Mucosa of rectum (tissue), 2 donors: ENCODE results near the gene CDYL.

Experiments
- H3K27ac ChIP-seq, 2 donors: one replicate each; pipeline ENCODE4 v1.7.0; 2013; ENCODE audit warnings: inconsistent platforms in 2 of 2, low read depth in 2 of 2, low read length in 2 of 2
- H3K27me3 ChIP-seq, 2 donors: one replicate each; pipeline ENCODE4 v1.7.0; 2013; ENCODE audit warnings: low read length in 2 of 2; ENCODE audit not compliant: control insufficient read depth in 2 of 2, insufficient read depth in 2 of 2
- H3K36me3 ChIP-seq, 2 donors: one replicate each; pipeline ENCODE4 v1.7.0; 2013; ENCODE audit warnings: low read length in 2 of 2; ENCODE audit not compliant: control insufficient read depth in 2 of 2, insufficient read depth in 2 of 2
- H3K4me1 ChIP-seq, 2 donors: one replicate each; pipeline ENCODE4 v1.7.0; 2013; ENCODE audit warnings: low read length in 2 of 2, mild to moderate bottlenecking in 1 of 2; ENCODE audit not compliant: control insufficient read depth in 2 of 2, insufficient read depth in 2 of 2
- H3K4me3 ChIP-seq, 2 donors: one replicate each; pipeline ENCODE4 v1.7.0; 2013; ENCODE audit warnings: low read length in 2 of 2
- H3K9ac ChIP-seq, 2 donors: one replicate each; pipeline ENCODE4 v1.7.0; 2013; ENCODE audit warnings: low read length in 2 of 2, low read depth in 1 of 2, mild to moderate bottlenecking in 1 of 2
- H3K9me3 ChIP-seq, 2 donors: one replicate each; pipeline ENCODE4 v1.7.0; 2013; ENCODE audit warnings: low read length in 2 of 2; ENCODE audit not compliant: control insufficient read depth in 2 of 2
- donor health status: healthy.
- donor health status: Normal muscosa, but diverticular disease.

CDYL gene

DNA sequence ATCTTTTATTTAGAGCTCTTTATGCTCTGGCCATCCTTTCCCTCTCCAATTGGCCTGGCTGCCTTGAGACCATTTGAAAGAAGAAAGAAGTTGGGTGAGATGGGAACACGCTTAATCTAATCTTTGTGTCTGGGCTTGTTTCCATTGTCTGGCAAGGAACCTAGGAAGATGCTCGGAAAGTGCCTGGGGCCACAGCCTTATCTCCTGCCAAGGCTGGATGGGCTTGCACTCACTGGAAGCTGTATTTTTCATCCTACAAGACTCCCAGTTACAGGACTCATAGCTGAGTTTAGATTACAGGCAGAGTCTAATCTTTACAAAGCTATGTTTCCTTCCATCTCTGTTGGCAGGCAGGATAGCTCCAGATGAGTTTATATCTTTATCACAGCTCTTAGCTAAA is 33.1 kb upstream of the CDYL start:
- Histone ChIP-seq H3K27me3 (no peaks in the 10 kb centered on the region), H3K4me3 (no peak overlapping the region), H3K4me1 (no peaks in the 10 kb centered on the region), H3K36me3 (no peaks in the 10 kb centered on the region), H3K9ac (no peak overlapping the region), H3K27ac (no peak overlapping the region), H3K9me3 (no peaks in the 10 kb centered on the region)

DNA sequence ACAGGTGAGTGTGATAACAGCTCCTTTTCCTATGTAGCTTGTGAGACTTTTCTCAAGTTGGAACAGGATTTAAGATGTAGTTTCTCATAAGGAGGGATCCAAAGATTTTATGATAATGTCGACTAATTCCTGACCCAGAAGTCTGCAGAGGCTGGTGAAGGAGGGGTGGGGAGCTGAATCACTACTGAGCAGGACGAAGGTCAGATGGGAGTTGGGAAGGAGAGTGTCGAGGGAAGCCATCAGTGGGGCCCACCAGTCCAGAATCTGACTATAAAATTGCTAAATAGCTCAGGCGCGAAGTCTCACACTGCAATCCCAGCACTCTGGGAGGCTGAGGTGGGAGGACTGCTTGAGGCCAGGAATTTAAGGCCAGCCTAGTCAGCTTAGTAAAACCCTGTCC is 32.3 kb upstream of the CDYL start:
- no peaks in the 10 kb centered on the region for H3K27me3 ChIP-seq
- no peak overlapping the region for H3K27ac ChIP-seq
- no peaks in the 10 kb centered on the region for H3K36me3 ChIP-seq
- H3K4me1 ChIP-seq, result no peaks in the 10 kb centered on the region
- no peak overlapping the region for H3K4me3 ChIP-seq
- H3K9me3 ChIP-seq, result no peaks in the 10 kb centered on the region
- no peak overlapping the region for H3K9ac ChIP-seq

DNA sequence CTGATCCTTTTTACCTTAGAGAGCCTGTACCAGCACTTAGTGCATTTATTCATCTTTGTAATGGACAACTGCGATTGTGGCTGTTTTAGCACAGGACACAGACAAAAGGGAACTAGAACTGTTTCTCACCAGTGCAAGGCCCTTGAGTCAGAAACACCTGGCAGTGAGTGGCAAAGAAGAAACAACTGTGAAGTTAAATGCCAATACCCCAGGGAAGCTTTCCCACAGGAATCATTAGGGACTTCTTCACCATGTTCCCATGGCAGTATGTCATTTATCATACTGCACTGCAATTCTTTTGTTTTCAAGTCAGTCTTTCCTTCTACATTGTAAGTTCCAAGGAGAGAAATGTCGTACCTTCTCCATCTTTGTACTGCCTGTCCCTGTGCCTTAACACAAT is 28.6 kb upstream of the CDYL start:
- Histone ChIP-seq H3K4me3 (no peak overlapping the region), H3K36me3 (no peaks in the 10 kb centered on the region), H3K9ac (no peak overlapping the region), H3K27ac (no peak overlapping the region), H3K9me3 (no peaks in the 10 kb centered on the region), H3K27me3 (no peaks in the 10 kb centered on the region), H3K4me1 (no peaks in the 10 kb centered on the region)

DNA sequence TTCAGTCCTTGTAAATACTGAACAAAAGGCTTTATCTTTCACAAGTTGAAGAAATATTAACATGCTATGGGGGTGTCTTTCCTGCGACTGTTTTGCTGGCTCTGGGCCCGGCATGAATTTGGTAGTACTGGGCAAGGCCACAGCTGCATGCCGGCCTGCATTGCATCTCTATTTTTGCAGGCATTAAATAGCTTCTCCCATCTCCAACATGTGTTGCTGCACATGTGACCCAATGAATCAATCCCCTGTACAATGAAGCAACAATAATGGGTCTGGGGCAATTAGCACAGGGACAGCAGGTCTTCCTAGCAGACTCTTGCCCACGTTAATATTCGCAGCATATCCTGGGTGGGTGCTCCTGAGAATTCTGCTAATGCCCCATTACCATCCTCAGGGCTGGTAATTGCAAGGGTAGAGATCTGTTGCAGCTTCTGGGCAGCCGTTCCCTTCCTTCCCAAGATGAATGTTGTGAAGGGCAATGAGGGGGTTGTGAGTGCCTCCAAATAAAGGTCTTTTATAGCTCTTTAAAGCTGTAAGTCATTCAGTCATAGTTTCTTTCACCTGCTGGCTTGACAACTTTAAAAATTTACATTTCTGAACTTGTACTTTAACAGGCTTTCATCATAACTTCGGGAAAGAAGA is 24.3 kb upstream of the CDYL start:
- Histone ChIP-seq H3K27me3 (no peaks in the 10 kb centered on the region), H3K4me3 (no peak overlapping the region), H3K36me3 (no peaks in the 10 kb centered on the region), H3K9me3 (no peaks in the 10 kb centered on the region), H3K27ac (no peak overlapping the region), H3K9ac (no peak overlapping the region), H3K4me1 (no peaks in the 10 kb centered on the region)

DNA sequence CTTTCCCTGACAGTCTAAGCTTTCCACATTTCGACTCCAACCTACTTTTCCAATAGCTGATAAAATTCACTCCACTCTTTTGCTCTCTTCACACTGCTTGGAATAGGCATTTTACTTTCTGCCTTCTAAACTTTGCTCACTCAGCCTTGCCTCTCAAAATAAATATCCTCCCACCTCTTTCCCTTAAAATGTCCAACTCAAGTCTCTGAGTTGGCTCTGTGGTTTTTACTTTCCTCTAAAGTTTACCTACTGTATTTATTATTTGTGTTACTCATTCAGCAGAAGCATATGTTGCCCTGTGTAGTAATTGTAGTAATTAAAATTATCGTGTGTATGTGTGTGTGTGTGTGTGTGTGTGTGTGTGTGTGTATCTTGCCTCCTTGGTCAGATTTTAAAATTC is 20.0 kb upstream of the CDYL start:
- Histone ChIP-seq H3K4me1 (no peaks in the 10 kb centered on the region), H3K27me3 (no peaks in the 10 kb centered on the region), H3K4me3 (no peak overlapping the region), H3K36me3 (no peaks in the 10 kb centered on the region), H3K9ac (no peak overlapping the region), H3K27ac (no peak overlapping the region), H3K9me3 (no peaks in the 10 kb centered on the region)

DNA sequence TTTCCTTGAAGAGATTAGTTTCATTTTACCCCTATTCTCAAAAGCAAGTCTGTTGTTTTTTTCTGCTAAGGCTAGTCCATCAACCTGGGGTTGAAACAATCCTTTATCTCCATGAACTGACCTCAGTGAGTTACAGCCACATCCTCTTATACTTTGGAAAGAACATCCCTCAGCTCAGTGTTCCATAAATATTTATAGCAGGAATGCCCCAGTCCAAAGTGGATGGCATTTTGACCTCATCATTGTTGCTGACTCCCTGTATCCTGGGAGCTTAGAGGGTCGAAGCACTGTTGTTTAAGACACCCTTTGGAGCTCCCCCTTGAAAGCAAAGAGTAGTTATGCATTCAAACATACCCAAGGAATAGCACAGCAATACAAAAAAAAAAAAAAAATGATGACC is 16.2 kb upstream of the CDYL start:
- Histone ChIP-seq H3K9ac (no peak overlapping the region), H3K4me3 (no peak overlapping the region), H3K27me3 (no peaks in the 10 kb centered on the region), H3K27ac (no peak overlapping the region), H3K36me3 (no peaks in the 10 kb centered on the region), H3K9me3 (peaks cover 0 to 4% of the 10 kb centered on the region in 2 donors), H3K4me1 (no peaks in the 10 kb centered on the region)

DNA sequence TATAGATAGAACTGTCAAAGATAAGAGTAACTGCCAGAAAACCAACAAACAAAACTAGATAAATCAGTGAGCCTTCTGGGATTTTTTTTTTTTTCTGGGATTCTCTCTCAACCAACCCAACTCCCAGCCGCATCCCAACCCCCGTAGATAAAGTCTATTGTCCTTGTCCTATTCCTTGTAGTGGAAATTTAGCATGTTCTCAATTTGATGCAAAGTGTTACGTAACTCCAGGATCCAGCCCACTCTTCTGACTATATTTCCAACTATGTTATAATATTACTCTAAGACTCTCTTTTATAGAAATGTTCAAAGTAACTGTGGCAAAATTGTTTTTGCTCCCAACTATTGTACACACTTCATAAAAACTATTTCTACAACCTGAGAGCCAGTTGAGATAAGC is 15.4 kb upstream of the CDYL start:
- no peaks in the 10 kb centered on the region for H3K27me3 ChIP-seq
- peaks cover 0 to 4% of the 10 kb centered on the region in 2 donors for H3K9me3 ChIP-seq
- H3K4me3 ChIP-seq, result no peak overlapping the region
- H3K27ac ChIP-seq, result no peak overlapping the region
- H3K36me3 ChIP-seq, result no peaks in the 10 kb centered on the region
- H3K4me1 ChIP-seq, result no peaks in the 10 kb centered on the region
- H3K9ac ChIP-seq, result no peak overlapping the region

DNA sequence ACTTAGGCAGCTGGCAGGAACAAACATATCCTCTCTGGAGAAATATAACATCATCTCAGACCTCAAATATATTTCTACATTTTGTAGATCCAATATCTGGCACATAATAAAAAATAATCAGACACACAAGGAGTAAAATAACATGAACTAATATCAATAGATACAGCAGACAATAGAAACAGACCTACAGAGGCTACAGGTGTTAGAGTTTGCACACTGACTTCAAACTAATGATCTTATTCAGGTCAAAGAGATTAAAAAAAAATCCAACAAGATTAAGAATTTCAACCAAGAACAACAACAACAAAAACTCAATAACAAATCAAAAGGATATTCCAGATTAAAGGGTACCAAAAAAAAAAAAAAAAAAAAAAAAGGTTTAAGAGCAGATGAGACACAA is 13.9 kb upstream of the CDYL start:
- Histone ChIP-seq H3K36me3 (no peaks in the 10 kb centered on the region), H3K4me1 (no peaks in the 10 kb centered on the region), H3K27ac (no peak overlapping the region), H3K9me3 (peaks cover 0 to 4% of the 10 kb centered on the region in 2 donors), H3K4me3 (no peak overlapping the region), H3K9ac (no peak overlapping the region), H3K27me3 (no peaks in the 10 kb centered on the region)

DNA sequence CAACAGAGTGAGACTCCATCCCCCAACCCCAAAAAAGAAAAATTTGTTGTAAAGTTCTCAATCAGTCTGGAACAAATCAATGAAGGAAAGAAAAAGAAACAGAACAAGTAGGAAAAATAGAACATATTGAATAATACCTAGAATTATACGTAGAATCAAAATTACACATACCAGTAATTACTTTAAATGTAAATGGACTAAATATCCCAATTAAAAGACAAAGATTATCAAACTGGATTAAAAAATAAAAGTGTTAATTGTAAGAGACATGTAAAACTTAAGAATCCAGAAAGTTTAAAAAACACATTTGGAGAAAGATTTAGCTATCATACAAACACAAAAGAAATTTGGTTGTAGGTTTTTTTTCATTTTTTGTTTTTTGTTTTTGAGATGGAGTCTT is 12.3 kb upstream of the CDYL start:
- Histone ChIP-seq H3K27me3 (no peaks in the 10 kb centered on the region), H3K27ac (no peak overlapping the region), H3K4me1 (no peaks in the 10 kb centered on the region), H3K36me3 (no peaks in the 10 kb centered on the region), H3K4me3 (no peak overlapping the region), H3K9ac (no peak overlapping the region), H3K9me3 (peaks cover 0 to 4% of the 10 kb centered on the region in 2 donors)

DNA sequence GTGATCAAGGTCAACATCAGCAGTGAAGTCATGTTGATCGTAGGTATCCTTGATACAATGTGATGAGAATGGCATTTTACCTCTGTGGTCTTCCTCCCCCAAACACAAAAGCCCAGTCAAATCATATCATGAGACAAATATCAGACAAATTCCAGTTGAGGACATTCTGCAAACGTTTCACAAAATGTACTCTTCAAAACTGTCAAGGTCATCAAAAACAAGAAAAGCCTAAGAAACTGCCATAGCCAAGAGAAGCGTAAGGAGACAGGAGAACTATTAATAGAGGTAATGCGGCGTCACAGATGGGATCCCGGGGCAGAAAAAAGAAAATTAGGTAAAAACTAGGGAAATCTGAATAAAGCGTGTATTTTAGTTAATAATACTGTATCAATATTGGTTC is 7.4 kb upstream of the CDYL start:
- Histone ChIP-seq H3K27ac (no peak overlapping the region), H3K36me3 (no peaks in the 10 kb centered on the region), H3K9ac (no peak overlapping the region), H3K4me1 (no peaks in the 10 kb centered on the region), H3K27me3 (no peaks in the 10 kb centered on the region), H3K9me3 (no peaks in the 10 kb centered on the region), H3K4me3 (no peak overlapping the region)

DNA sequence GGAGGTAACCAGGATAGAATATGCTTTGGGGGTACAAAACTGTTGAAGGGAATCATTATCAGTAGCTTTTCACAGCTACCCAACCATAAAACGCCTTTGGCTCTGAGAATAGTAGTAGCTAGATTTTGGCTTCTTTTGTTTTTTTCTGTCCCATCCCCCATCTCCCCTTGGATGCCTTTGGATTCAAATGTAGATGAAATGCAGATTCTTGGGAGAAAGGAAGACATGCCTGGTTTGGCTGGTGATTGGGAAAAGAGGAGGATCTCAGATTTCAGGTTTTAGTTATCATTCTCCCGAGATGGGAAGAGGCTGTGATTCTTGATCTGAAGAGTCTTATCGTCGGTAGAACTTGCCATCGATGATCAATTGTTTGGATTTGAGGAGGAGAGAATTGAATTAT is 3.5 kb upstream of the CDYL start:
- Histone ChIP-seq H3K36me3 (no peaks in the 10 kb centered on the region), H3K4me1 (peaks cover 6 to 9% of the 10 kb centered on the region in 2 donors), H3K9me3 (no peaks in the 10 kb centered on the region), H3K4me3 (no peak overlapping the region), H3K27ac (no peak overlapping the region), H3K27me3 (no peaks in the 10 kb centered on the region), H3K9ac (no peak overlapping the region)
